GM21619 (cell line): ENCODE data around the gene NPW.
A peak's percentile ranks its signal among the peaks of the same experiment; 100 is the strongest.

ENCODE experiments used
- ATAC-seq: cut with Tn5 transposase; IDR thresholded peaks from one replicate; pipeline ENCODE4 v1.9.1; 2021; ENCODE audit not compliant: unreplicated experiment

The NPW gene

DNA sequence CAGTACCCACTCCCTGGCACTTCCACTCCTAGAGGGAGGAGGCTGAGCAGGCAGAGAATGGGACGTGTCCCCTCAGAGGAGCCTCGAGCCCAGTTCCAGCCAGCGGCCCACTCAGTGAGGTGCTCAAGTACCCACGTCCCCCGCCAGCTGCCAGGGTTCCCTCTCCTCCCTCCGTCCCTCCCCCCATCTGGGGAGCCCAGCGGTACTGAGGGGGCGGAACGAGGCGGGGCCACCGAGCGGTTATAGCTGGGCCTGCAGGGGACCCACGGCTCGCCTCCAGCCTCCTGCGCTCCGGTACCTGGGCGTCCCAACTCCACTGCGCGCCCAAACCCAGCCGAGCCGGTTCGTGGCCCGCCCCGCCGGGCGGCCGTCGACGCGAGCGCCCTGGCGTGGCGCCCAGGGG is at the start of gene NPW:
TSS of gene NPW (plus strand) at position 268 of the 403 bp plus-strand sequence.
- ATAC-seq = no peak

- peak; percentile 74 for ATAC-seq
These were observed 47.6 kb upstream of the NPW start, which contains the start of gene TBL3 for GRCh38 chr16:1971796-1972489. Gene TBL3 (plus strand): TSS chr16:1972053. CDS start chr16:1972165, 112 bp downstream.

DNA sequence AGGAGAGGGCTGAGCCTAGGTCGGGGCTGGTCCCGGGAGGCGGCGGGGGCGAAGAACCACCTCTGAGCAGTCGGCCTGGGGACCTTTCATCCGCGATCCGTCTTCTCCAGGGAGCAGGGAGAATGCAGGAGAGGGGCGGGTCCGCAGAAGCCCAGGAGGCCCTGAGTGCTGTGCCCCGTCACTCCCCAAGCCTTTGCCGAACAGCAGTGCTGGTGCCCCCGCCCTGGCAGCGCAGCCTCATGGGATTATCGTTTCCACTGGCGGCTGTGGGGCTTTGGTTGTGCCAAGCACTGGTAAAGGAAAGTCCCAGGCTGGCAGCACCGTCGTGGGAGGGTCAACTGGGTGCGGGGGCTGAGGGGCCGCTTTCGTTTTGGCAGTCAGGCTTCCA is 47.1 kb upstream of the NPW start:
- no peak for ATAC-seq

DNA sequence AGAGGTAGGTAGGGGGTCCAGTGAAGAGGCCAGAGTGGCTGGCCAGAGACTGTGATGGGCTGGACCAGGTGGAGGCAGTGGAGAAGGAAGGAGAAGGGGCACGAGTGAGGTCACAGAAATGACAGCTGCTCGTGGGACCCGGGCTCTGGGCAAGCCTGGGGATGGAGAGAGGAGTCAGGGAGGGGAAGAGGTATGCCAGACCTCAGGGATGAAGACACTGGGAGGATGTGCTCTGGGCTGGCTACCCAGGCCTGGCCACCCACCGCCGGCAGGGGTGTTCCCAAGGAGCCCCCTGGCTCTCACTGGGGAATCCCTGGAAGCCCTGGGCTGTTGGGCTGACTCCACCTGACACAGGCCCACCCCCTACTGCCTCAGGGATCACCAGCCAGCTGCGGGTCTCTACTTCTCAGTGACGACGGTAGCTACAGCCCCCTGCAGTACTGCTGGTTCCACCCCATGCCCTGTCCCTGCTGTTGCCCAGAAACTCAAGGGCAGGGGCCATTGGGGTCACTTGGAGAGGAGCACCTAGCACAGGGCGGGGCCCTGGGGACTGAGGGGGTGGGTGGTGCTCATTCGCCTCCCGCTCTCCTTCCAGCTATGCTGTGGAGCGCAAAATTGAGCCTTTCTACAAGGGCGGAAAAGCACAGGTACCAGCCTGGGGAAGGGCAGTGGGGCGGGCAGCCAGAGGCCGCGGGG is 46.0 kb upstream of the NPW start:
- no peak for ATAC-seq

DNA sequence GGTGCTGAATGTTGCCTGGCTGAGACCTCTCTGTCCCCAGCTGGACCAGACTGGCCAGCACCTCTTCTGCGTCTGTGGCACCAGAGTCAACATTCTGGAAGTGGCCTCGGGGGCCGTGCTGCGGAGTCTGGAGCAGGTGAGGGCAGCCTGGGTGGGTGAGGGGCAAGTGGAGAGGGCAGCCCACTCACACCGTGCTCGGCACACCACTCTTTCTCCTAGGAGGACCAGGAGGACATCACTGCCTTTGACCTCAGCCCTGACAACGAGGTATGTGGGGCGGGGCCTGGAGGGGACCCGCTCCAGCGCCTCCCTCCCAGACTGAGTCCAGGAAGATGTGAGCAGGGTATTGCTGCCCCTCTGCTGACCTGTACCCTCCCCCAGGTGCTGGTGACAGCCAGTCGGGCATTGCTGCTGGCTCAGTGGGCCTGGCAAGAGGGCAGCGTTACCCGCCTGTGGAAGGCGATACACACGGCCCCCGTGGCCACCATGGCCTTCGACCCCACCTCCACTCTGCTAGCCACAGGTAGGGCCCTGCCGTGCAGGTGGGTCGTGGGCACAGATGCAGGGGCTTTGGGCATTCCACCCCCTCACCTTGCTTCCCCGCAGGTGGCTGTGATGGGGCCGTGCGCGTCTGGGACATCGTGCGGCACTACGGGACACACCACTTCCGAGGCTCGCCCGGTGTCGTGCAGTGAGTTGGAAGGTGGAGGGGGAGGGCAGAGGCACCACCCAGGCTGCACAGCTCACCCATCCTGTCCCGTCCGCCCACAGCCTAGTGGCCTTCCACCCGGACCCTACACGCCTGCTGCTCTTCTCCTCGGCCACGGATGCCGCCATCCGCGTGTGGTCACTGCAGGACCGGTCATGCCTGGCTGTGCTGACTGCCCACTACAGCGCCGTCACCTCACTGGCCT is 45.2 kb upstream of the NPW start:
- ATAC-seq = no peak

GRCh38 chr16:1975432-1976215 is 44.0 kb upstream of the NPW start:
- ATAC-seq = no peak

- no peak for ATAC-seq
These were observed 43.4 kb upstream of the NPW start for GRCh38 chr16:1976216-1976520.

GRCh38 chr16:1976951-1977874 is 42.4 kb upstream of the NPW start:
- no peak for ATAC-seq

- ATAC-seq = no peak
These were observed 41.7 kb upstream of the NPW start for GRCh38 chr16:1977875-1978268.

DNA sequence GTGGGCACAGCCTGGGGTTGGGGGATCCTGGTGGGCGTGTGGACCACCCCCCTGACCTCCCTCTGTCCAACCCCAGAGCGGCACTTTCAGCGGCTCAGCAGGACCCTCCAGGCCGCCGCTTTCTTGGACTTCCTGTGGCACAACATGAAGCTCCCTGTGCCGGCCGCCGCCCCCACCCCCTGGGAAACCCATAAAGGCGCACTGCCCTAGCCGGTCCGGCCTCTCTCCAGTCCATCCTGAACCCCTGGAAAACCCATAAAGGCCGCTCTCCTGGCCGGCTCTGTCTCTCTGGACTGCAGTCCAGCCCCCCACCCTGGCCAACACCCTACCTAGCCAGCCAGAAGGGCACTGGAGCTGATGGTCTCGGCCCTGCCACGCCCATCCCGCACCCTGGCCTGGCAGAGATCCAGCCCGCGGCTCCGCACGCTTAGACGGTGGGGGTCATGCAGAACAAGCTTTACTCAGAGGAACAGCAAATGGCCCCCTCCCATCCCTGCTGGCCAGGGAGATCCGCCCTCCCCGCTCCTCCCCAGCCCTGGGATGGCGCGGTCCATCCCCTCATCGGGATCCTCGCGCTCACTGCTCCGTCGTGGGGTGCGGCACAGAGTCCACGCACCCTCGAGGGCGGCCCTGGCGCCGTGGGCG is 41.0 kb upstream of the NPW start:
- ATAC-seq = no peak

DNA sequence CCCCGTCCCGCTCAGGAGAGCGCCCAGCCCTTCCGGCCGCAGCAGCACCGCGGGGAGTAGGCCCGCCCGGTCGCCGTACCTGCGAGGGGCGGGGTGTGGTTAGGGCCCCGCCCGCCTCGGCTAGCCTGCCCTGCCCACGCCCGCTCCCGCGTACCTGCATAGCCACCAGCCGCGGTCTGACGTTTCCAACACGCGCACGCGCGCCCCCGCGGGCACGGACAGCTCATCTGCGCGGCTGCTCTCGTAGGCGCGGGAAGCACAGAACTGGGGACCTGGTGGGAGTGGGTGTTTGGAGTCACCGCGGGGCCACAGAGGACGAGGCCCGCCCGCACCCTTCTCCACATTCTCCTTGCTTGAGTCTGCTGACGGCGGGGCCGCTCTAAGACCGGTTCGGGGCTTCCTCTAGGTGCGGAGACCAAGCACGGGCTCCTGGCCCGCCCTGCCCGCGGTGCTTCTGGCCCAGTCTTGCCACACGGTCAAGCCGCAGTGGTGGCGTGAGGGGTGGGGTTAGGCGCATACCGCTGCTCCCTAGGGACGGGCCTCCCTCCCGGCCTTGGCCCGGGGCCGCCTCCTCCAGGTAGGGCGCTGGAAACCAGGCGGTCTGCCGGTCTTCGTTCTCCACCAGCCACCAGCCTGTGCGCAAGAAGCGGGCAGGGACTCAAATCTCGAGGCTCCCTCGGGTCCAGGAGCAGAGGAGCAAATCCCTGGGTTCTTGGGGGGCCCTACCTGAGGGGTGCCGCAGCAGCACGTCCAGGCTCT is 40.1 kb upstream of the NPW start:
- no peak for ATAC-seq

DNA sequence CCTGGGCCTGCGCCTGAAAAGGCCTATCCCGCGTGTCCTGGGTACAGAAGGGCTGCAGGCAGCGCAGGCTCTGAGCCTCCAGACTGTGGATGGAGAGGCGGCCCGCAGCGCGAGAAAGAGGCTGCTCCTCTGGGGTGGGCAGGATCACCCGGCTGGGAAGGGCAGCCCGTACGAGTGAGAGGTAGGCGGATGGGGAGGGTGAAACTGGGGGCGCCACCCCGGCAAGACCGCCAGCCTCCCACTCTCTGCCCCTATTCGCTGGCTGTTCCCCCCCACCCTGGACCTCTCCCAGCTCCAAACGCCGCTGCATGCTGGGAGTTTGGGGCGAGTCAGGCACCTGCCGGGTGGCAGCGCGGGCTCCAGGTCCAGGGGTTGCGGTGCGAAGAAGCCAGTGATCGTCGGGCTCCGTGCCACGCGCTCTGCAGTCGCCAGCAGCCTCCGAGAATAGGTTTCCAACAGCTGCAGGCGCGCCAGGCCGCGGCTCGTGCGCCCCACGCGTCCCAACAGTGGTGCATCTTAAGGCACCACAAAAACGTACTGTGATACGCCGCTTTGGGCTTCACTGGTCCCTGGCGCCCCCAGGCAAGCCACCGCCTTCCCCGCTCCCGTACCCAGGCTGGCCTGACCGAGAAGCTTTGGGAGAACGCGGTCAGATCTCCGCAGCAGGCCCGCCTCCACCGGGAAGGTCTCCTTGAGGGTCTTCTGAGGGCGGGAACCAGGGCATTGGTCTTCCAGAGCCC is 39.4 kb upstream of the NPW start:
- no peak for ATAC-seq

DNA sequence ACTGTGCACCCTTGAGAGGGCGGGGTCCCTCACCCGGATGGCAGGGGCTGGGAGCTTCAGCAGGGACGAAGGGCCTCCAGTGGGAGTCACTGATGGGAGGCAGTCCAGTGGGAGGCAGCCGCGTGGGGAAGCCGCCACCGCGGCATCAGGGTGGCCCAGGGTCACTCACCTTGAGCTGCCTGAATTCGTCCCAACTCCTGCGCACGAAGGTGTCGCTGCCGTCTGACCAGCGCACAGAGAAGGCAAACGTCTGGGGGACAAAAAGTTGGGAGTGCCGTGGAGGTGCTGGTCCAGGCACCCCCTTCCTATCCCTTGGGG is 38.9 kb upstream of the NPW start:
- no peak for ATAC-seq

- no peak for ATAC-seq
These were observed 38.2 kb upstream of the NPW start, which contains the start of gene NOXO1 for GRCh38 chr16:1981398-1981836. Gene NOXO1 (minus strand): TSS chr16:1981469. CDS start chr16:1981179, 290 bp downstream.

- ATAC-seq = no peak
These were observed 37.6 kb upstream of the NPW start for GRCh38 chr16:1982013-1982433.

DNA sequence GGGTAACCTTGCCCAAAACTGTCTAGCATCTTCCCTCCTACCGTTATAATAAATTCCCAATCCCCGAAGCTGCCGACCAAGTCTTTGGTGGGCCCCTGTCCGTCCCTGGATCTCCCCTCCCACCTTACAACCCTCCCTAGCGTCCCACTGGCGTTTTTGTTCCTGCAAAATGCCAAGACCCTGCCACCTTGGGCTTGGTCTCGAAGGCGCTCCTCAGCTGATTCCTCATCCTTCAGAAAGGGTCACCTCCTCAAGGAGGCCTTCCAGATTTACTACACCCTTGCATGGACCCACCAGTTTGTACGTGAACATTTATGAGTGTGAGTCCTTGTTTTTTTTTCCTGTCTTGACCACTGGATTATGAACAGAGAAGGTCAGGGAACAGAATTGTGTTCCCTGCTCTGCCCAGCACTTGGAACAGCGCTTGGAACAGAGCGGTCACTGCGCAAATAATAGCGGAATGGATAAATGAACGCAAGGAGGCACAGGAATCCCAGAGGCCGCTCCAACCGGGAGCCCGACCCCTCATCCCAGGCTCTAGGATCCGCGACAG is 36.5 kb upstream of the NPW start:
- no peak for ATAC-seq

DNA sequence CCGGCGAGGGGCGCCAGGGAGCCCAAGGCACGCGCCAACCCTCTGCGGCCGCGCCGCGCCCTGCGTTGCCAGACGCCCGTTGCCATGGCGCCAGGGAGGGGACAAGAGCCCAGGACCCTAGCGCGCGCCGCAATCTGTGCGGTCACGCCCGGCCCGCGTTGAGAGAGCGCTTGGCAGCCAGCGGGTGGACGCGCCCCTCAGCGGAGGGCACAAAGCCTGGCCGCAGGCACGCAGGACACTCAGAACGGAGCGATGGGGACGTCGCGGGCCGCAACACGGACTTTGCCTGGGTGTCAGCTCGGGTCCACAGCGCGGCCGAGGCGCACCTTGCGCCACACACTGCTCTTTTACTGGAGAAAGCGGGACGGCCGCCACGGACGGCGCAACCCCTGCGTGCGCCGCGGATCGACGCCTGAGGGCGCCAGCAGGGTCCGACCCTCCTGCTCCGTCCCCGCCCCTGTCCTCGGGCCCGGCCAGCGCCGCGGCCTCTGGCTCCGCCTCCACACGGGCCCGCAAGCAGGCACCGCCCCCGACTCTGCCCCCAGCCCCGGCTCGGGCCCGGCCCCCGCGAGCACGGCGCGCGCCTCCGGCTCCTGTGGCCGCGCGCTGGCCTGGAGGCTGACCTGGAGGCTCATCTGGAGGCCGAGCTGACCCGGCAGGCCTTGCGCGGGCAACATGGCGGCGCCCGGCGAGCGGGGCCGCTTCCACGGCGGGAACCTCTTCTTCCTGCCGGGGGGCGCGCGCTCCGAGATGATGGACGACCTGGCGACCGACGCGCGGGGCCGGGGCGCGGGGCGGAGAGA is 35.8 kb upstream of the NPW start, which contains the start of gene GFER:
TSS of gene GFER (plus strand) at position 650 of the 803 bp plus-strand sequence. CDS start at position 676, 26 bp downstream.
- peak; percentile 70 for ATAC-seq
